ENCODE results near the gene PRF1. TPM values are rescaled to one million over a fixed set of nuclear protein-coding genes. Genes with fewer than 3 reads are reported as not detected.

Gene PRF1
- total RNA-seq, 2 donors from 2014 or later = not detected

GRCh38 chr10:70579234-70580002 is 23.1 kb downstream of the PRF1 start:
- Histone ChIP-seq H3K27me3 (ENCODE audit: control insufficient read depth, insufficient read depth, low read length, poor library complexity, severe bottlenecking) (no peaks in the 10 kb centered on the region), H3K27ac (ENCODE audit: low read depth, low read length) (no peak overlapping the region), H3K4me1 (ENCODE audit: control insufficient read depth, insufficient read depth, low read length) (no peaks in the 10 kb centered on the region), H3K4me3 (ENCODE audit: low read length) (no peak overlapping the region), H3K9me3 (ENCODE audit: control insufficient read depth, low read length) (no peaks in the 10 kb centered on the region), H3K36me3 (ENCODE audit: control insufficient read depth, insufficient read depth, low read length) (no peaks in the 10 kb centered on the region), H3K9ac (ENCODE audit: extremely low read depth, low read length, poor library complexity, severe bottlenecking) (no peak overlapping the region)
- no peaks in the 10 kb centered on the region for H3K27me3 Mint-ChIP-seq (ENCODE audit: insufficient read depth)
- TF ChIP-seq CTCF (conservative IDR thresholded peaks at IDR 0.05) = no peak
- no peak overlapping the region for H3K27ac Mint-ChIP-seq
- no peak overlapping the region for H3K4me3 Mint-ChIP-seq
- H3K9me3 Mint-ChIP-seq = no peaks in the 10 kb centered on the region
- H3K36me3 Mint-ChIP-seq (ENCODE audit: low read depth) = no peaks in the 10 kb centered on the region
- no peak for DNase-seq
- 87 to 91% methylated on average over 2 to 3 of the region's 3 CpGs for WGBS, 2 experiments (ENCODE audit: insufficient coverage in 1 of 2, insufficient read length in 1 of 2)
- peaks cover 3% of the 10 kb centered on the region for H3K4me1 Mint-ChIP-seq

- H3K4me1 ChIP-seq (ENCODE audit: control insufficient read depth, insufficient read depth, low read length) = no peaks in the 10 kb centered on the region
- no peaks in the 10 kb centered on the region for H3K36me3 ChIP-seq (ENCODE audit: control insufficient read depth, insufficient read depth, low read length)
- no peak for DNase-seq
- H3K27ac Mint-ChIP-seq = no peak overlapping the region
- 84 to 93% methylated on average over 5 to 7 of the region's 7 CpGs for WGBS, 2 experiments (ENCODE audit: insufficient coverage in 1 of 2, insufficient read length in 1 of 2)
- no peak overlapping the region for H3K4me3 ChIP-seq (ENCODE audit: low read length)
- no peaks in the 10 kb centered on the region for H3K9me3 ChIP-seq (ENCODE audit: control insufficient read depth, low read length)
- peaks cover 3% of the 10 kb centered on the region for H3K4me1 Mint-ChIP-seq
- H3K4me3 Mint-ChIP-seq = no peak overlapping the region
- H3K27me3 Mint-ChIP-seq (ENCODE audit: insufficient read depth) = no peaks in the 10 kb centered on the region
- H3K27me3 ChIP-seq (ENCODE audit: control insufficient read depth, insufficient read depth, low read length, poor library complexity, severe bottlenecking) = no peaks in the 10 kb centered on the region
- TF ChIP-seq CTCF (conservative IDR thresholded peaks at IDR 0.05) = no peak
- no peak overlapping the region for H3K27ac ChIP-seq (ENCODE audit: low read depth, low read length)
- H3K9me3 Mint-ChIP-seq = no peaks in the 10 kb centered on the region
- H3K36me3 Mint-ChIP-seq (ENCODE audit: low read depth) = no peaks in the 10 kb centered on the region
- H3K9ac ChIP-seq (ENCODE audit: extremely low read depth, low read length, poor library complexity, severe bottlenecking) = no peak overlapping the region
Observed at GRCh38 chr10:70578371-70578947, 24.1 kb downstream of the PRF1 start.

DNA sequence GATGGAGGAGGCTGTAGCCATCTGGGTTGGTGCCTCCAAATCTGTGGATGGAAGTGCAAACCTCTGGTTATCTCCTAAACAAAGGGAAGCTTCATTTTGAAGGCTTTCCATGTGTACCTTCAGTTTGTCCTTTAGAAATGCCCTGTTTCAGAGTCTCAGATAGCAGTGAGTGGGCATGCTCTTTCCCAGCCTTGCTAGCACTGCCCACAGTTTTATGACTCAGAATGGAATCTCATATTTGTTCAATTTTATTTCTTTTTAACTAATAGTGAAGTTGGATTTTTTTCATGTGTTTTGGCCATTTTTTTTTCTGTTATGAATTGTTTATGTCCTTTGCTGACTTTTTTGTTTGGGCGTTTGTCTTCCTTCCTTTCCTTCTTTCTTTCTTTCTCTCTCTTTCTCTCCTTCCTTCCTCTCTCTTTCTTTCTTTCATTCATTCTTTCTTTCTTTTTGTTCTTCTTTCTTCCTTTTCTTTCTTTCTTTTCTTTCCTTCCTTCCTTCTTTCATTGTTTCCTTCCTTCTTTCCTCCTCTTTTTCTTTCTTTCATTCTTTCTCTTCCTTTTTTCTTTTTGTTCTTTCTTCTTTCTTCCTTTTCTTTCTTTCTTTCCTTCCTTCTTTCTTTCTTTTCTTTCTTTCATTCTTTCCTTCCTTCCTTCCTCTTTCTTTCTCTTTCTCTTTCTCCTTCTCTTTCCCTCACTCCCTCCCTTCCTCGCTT is 25.6 kb downstream of the PRF1 start:
- H3K27ac ChIP-seq (ENCODE audit: low read depth, low read length) = no peak overlapping the region
- WGBS, 2 experiments (ENCODE audit: insufficient coverage in 1 of 2, insufficient read length in 1 of 2) = 100% methylated on average over 2 of the region's 2 CpGs; no CpG with 5 or more reads in 1 of the 2 experiments
- no peak overlapping the region for H3K27ac Mint-ChIP-seq

More for the DNA sequence above, 25.6 kb downstream of the PRF1 start:
- H3K36me3 Mint-ChIP-seq (ENCODE audit: low read depth) = no peaks in the 10 kb centered on the region
- H3K27me3 ChIP-seq (ENCODE audit: control insufficient read depth, insufficient read depth, low read length, poor library complexity, severe bottlenecking) = no peaks in the 10 kb centered on the region
- no peak for TF ChIP-seq CTCF (conservative IDR thresholded peaks at IDR 0.05)
- no peaks in the 10 kb centered on the region for H3K36me3 ChIP-seq (ENCODE audit: control insufficient read depth, insufficient read depth, low read length)
- no peak overlapping the region for H3K4me3 ChIP-seq (ENCODE audit: low read length)
- no peaks in the 10 kb centered on the region for H3K4me1 Mint-ChIP-seq
- H3K4me1 ChIP-seq (ENCODE audit: control insufficient read depth, insufficient read depth, low read length) = no peaks in the 10 kb centered on the region
- H3K9ac ChIP-seq (ENCODE audit: extremely low read depth, low read length, poor library complexity, severe bottlenecking) = no peak overlapping the region
- H3K27me3 Mint-ChIP-seq (ENCODE audit: insufficient read depth) = no peaks in the 10 kb centered on the region
- no peak for DNase-seq
- H3K9me3 ChIP-seq (ENCODE audit: control insufficient read depth, low read length) = no peaks in the 10 kb centered on the region
- H3K9me3 Mint-ChIP-seq = no peaks in the 10 kb centered on the region
- no peak overlapping the region for H3K4me3 Mint-ChIP-seq
